ENCODE data around the gene PCYT2. TPM values are rescaled to one million over a fixed set of nuclear protein-coding genes. Genes with fewer than 3 reads are reported as not detected.

Gene PCYT2
- total and polyA plus RNA-seq, 9 of the 15 experiments (the other 6 are each of a cell fraction or from before 2014, with no cell fraction given): 0.92 to 134 (median 82.5) TPM

DNA sequence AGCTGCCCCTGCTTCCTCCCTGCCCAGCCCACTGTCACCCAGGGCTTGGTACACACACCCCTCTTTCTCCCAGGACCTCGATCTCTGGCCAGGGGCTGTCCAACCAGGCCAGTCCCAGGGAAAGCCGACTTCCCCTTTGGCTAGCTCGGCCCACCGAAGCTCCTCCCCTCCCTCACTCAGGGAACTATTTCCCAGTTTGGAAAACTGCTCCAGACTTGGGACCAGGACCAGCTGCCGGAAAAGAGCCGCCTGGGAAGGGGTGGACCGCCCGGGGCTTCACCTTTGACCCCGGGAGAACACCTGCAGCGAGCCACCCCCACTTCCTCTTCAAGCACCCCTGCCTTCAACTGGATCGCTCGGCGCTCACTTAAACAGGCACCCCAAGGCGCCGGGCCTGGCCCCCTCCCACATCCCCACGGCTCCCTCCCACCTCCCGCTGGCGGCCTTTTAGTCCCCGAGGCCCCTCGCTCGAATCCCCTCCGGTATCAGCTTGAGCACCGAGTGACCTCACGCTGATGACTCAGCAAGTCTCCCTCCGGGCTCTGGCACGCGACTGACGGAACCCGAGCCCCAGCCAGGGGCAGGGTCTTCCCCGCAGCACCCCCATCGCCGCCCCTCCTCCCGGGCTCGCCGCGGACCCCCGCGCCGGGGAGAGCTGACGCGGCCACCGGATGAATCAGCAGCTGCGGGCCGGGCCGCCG lies 15.4 kb upstream of the PCYT2 start (continued):
- TF ChIP-seq ZNF263 (CRISPR knock-in tag; IDR thresholded peaks at IDR 0.05; ENCODE audit: borderline replicate concordance): peak; percentile 32; the same call in 1 of the 2 replicates
- TF ChIP-seq ZSCAN29 (IDR thresholded peaks at IDR 0.05): no peak
- peak; percentile 61; the same call in 1 of the 2 replicates for TF ChIP-seq BRD4 (IDR thresholded peaks at IDR 0.05)
- TF ChIP-seq DNMT1 (IDR thresholded peaks at IDR 0.05): no peak
- peak; percentile 68 for TF ChIP-seq ZEB2 (IDR thresholded peaks at IDR 0.05)
- TF ChIP-seq HEY1 (CRISPR knock-in tag; IDR thresholded peaks at IDR 0.05; ENCODE audit: borderline replicate concordance): no peak
- no peak for TF ChIP-seq ZNF232 (CRISPR knock-in tag; IDR thresholded peaks at IDR 0.05)
- TF ChIP-seq, protein P1, sequence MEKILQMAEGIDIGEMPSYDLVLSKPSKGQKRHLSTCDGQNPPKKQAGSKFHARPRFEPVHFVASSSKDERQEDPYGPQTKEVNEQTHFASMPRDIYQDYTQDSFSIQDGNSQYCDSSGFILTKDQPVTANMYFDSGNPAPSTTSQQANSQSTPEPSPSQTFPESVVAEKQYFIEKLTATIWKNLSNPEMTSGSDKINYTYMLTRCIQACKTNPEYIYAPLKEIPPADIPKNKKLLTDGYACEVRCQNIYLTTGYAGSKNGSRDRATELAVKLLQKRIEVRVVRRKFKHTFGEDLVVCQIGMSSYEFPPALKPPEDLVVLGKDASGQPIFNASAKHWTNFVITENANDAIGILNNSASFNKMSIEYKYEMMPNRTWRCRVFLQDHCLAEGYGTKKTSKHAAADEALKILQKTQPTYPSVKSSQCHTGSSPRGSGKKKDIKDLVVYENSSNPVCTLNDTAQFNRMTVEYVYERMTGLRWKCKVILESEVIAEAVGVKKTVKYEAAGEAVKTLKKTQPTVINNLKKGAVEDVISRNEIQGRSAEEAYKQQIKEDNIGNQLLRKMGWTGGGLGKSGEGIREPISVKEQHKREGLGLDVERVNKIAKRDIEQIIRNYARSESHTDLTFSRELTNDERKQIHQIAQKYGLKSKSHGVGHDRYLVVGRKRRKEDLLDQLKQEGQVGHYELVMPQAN (IDR thresholded peaks at IDR 0.05; ENCODE audit: borderline replicate concordance): peak; percentile 62; the same call in 1 of the 2 replicates
- TF ChIP-seq PPARD (CRISPR knock-in tag; IDR thresholded peaks at IDR 0.05): no peak
- no peak for TF ChIP-seq FOXP1 (CRISPR knock-in tag; IDR thresholded peaks at IDR 0.05)
- TF ChIP-seq ZNF23 (CRISPR knock-in tag; IDR thresholded peaks at IDR 0.05): no peak
- peak; percentile 72 for TF ChIP-seq HMGN3 (IDR thresholded peaks at IDR 0.05; ENCODE audit: borderline replicate concordance, extremely low read depth, insufficient read length, low read depth, low read length)
- no peak for TF ChIP-seq NR4A1 (CRISPR knock-in tag; IDR thresholded peaks at IDR 0.05)
- no peak for TF ChIP-seq NR4A1 (tag; IDR thresholded peaks at IDR 0.05)
- TF ChIP-seq SMARCE1 (IDR thresholded peaks at IDR 0.05): peak; percentile 82
- peak; percentile 48 for TF ChIP-seq HNRNPLL (IDR thresholded peaks at IDR 0.05; ENCODE audit: low read depth, low read length, poor library complexity, severe bottlenecking)
- no peak for TF ChIP-seq FOXJ2 (tag; IDR thresholded peaks at IDR 0.05)
- no peak; the same call in 1 of the 2 replicates for TF ChIP-seq ZBTB9 (CRISPR knock-in tag; IDR thresholded peaks at IDR 0.05)
- TF ChIP-seq CHD1 (IDR thresholded peaks at IDR 0.05; ENCODE audit: low read length): peak; percentile 14
- TF ChIP-seq, protein P2, sequence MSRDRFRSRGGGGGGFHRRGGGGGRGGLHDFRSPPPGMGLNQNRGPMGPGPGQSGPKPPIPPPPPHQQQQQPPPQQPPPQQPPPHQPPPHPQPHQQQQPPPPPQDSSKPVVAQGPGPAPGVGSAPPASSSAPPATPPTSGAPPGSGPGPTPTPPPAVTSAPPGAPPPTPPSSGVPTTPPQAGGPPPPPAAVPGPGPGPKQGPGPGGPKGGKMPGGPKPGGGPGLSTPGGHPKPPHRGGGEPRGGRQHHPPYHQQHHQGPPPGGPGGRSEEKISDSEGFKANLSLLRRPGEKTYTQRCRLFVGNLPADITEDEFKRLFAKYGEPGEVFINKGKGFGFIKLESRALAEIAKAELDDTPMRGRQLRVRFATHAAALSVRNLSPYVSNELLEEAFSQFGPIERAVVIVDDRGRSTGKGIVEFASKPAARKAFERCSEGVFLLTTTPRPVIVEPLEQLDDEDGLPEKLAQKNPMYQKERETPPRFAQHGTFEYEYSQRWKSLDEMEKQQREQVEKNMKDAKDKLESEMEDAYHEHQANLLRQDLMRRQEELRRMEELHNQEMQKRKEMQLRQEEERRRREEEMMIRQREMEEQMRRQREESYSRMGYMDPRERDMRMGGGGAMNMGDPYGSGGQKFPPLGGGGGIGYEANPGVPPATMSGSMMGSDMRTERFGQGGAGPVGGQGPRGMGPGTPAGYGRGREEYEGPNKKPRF (IDR thresholded peaks at IDR 0.05; ENCODE audit: low read depth, low read length): no peak
- TF ChIP-seq ZNF197 (CRISPR knock-in tag; IDR thresholded peaks at IDR 0.05; ENCODE audit: low read depth): no peak
- TF ChIP-seq MITF (IDR thresholded peaks at IDR 0.05): no peak
